ENCODE results near the gene EGFR.

DNA sequence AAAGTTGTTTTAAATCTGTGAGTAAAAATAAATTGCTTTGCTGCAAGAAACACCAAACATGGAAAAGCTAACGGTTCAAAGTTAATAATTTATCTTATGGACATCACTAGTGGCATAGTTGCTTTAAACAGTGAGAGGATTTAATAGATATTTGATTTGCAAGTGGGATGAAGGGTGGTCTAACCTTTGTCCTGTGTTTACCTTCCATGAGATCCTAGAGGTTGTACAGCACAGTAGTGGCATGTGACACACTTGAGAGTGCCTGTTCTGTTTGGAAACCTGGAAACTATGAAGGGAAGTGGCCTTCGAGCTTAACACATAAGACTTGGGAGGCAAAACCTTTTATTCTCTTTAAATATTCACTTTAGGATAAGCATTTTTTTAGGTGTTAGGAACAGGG, 16.0 kb downstream of the EGFR start:
- TF ChIP-seq, protein P1, sequence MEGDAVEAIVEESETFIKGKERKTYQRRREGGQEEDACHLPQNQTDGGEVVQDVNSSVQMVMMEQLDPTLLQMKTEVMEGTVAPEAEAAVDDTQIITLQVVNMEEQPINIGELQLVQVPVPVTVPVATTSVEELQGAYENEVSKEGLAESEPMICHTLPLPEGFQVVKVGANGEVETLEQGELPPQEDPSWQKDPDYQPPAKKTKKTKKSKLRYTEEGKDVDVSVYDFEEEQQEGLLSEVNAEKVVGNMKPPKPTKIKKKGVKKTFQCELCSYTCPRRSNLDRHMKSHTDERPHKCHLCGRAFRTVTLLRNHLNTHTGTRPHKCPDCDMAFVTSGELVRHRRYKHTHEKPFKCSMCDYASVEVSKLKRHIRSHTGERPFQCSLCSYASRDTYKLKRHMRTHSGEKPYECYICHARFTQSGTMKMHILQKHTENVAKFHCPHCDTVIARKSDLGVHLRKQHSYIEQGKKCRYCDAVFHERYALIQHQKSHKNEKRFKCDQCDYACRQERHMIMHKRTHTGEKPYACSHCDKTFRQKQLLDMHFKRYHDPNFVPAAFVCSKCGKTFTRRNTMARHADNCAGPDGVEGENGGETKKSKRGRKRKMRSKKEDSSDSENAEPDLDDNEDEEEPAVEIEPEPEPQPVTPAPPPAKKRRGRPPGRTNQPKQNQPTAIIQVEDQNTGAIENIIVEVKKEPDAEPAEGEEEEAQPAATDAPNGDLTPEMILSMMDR (IDR thresholded peaks at IDR 0.05), result no peak
- TF ChIP-seq EP300 (IDR thresholded peaks at IDR 0.05), result no peak
- no peak for TF ChIP-seq POLR2AphosphoS5 (IDR thresholded peaks at IDR 0.05)
- no peak for TF ChIP-seq POLR2A (IDR thresholded peaks at IDR 0.05; ENCODE audit: low read depth)

Data from esophagus muscularis mucosa (tissue), 4 donors.